Activated CD8-positive, alpha-beta memory T cell treated with anti-CD3 and anti-CD28 coated beads, Interleukin-2, amount 50 U/mL, for 1 hour (primary cell): ENCODE results near the gene KLHL8.

Source experiments
- DNase-seq: peaks from one replicate; pipeline ENCODE4 v3.0.0-alpha.2; 2020; ENCODE audit errors: extremely low read depth

The KLHL8 gene

DNA sequence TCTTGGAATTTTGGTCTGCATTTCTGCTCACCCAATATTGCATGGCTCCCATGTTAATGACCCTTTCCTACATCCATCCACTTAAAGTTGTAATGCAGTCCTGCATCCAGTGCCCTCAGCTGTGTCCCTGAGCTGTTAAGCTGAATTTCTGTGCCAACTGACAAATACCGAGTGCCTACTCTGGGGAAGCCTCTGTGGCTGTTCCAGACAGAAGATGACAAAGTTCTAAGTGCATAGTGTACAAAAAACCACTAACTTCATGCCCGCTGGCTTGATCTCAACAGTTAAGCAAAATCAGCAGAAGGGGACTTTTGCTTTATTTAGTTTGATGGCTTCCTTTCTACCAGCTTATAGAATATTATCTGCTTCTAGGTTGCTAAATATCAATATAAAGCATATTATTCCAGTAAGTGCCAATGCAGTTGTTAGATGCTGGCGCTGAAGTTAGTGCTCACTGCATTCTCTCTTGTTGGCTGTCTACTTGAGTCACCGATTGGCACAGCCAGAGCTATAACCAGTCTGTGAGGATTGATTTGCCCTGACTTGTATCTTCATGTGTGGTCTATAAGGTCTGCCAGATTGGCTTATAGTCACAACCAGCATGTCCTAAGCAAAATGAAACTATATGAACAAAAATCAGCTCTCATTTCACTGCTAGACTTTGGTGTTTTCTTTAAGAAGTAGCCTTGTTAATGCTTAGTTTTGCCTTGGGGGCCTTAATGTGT is 98.9 kb downstream of the KLHL8 start:
- DNase-seq: no peak

DNA sequence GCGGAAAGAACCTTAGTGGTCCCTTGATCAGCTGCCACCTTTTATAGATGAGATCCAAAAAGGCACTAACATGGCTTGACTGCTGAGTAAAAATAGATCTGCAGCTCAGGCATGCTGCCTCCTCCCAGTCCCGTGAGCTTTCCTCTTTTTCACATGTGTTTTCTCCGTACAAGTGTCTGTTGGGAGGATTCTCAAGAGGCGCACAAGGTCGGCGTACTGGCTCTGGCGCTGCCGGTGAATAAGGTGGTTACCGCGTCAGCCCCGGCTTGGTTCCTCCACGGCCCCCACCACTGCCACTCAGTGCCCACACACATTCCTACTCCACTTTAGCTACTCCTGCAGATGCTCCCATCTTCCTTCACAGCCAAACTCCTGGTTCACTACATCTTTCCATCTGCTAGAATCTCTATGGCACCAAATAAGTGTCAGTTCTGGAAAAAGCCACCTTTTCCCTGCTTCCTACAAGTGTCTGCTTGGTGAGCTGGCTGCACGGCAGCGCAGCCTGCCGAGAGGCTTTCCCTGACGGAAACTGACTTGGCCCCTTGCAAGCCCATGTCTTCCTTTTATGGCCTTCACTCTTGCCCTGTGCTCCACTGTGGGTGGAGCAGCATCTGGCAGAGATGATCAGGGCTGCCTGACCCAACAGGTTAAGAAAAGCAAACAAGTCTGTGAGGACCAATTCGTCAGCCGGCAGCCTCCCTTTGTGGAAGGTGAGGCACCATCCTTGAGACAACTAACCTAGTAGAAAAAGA is 99.8 kb downstream of the KLHL8 start:
- no peak for DNase-seq

DNA sequence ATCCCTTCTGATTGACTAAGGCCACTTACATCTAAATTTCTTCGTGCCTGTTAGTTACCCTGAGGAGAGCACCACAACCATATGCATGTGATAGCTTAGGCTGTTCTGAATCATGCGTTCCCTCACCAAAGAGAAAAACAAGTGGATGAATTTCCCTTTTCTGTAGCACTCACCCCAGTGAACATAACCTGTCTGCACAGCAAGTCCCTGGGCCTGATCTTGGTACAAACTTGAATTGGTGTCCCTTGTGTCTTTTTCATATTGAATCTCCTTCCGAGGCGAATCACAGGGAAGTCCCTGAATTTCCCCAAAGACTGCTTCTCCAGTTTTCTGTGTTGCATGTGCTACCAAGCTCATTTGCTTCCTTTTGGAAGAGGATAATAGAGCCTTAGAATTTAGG is 100.4 kb downstream of the KLHL8 start:
- no peak for DNase-seq

DNA sequence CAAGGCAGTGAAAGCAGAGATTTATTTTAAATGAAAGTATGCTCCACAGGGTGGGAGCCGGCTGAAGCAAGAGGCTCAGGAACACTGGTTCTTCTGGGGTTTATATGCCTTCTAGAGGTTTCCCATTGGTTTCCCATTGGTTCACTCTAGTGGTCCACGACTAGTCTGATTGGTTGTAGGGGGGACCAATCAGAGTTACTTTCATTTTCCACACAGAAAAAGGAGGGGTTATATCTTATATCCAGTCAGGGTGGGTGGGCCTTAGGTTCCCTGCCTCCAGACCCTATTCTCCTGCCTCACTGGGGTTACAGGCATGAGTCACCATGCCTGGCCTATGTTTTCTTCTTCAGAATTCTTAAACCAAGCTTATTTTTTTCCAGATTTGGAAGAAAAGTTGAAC is 101.6 kb downstream of the KLHL8 start:
- no peak for DNase-seq

DNA sequence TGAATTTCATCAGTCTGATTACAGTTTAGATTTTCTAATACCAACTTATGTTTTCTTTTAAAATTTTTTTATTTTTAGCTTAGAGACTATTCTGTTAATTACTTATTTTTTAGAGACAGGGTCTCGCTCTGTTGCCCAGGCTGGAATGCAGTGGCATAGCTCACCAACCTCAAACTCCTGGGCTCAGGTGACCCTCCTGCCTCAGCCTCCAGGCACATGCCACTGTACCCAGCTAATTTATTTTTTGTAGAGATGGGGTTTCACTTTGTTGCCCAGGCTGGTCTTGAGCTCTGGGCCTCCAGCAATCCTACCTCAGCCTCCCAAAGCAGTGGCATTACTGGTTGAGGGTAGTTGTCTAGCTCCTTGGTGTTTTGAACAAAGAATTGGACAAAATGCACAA is 102.0 kb downstream of the KLHL8 start:
- no peak for DNase-seq

DNA sequence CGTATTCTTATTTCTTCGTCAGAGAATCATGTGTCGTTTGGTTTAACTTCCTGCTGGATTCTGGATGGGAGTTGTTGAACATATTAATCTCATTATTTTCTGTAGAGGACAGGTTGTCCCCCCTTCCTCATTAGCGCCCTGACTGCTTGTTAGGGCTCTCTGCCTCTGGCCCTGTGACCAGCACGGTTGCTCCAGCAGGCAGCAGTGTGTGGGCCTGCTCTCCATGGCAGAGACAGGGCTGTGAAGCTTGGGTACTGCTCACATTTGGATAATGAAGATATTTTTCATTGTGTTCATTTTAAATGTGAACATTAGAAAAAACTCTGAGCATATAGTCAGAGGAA is 102.7 kb downstream of the KLHL8 start:
- DNase-seq: no peak

DNA sequence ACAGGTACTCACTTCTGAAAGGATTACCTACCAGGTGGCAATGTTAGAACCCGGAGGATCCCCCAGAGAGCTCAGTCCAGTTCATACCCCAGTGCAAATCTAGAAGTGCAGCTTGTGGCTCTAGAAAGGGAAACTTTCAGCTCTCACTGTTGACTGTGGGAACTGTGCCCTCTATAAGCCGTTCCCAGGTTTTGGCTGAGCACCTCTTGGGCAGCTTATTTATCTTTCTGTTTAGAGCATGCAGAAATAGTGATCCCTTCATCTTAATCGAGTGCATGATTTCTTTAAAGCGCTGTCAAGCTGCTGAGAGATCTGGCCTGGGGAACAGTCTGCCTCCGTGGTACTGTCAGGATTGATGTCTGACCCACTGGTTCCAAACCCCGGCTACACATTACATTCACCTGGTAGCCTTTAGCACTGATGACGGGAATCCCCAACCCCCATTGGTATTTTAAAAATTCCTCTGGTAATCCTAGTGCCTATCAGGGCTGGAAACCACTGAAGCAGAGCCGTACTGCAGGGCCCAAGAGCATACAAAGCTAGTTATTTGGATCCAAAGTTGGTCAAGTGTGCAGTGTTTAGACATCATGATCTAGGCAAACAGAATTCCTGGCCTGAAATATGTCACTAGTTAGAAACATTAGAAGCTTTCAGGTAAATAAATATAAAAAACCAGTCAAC is 103.2 kb downstream of the KLHL8 start:
- DNase-seq: no peak

DNA sequence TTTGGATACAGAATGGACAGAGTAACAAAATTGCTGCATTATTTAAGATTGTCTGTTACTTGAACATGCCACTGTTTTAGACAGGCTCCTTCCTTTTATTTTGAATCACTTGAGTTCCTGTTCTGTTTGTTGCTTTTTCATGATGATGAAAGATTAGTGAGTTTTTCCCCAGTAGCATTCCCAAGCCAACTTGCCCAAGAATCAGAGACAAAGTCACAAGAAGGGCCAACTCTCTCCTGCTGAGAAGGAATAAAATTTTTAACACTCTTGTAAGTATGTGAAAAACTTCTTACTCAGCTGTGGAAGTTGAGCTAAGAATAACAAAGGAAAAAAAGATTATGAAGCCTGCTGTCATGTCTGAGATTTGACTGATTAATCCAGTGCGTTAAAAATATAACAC is 104.2 kb downstream of the KLHL8 start:
- DNase-seq: no peak

DNA sequence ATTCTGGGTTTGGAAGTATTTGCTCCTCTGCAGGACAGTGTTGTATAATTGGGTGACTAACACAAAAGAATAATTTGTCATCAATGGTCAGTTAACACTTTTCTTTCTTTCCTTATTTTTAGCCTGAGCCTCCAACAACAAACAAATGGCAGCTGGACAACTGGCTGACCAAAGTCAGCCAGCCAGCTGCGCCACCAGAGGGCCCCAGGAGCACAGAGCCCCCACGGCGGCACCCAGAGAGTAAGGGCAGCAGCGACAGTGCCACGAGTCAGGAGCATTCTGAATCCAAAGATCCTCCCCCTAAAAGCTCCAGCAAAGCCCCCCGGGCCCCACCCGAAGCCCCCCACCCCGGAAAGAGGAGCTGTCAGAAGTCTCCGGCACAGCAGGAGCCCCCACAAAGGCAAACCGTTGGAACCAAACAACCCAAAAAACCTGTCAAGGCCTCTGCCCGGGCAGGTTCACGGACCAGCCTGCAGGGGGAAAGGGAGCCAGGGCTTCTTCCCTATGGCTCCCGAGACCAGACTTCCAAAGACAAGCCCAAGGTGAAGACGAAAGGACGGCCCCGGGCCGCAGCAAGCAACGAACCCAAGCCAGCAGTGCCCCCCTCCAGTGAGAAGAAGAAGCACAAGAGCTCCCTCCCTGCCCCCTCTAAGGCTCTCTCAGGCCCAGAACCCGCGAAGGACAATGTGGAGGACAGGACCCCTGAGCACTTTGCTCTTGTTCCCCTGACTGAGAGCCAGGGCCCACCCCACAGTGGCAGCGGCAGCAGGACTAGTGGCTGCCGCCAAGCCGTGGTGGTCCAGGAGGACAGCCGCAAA is 106.0 kb downstream of the KLHL8 start:
- DNase-seq: no peak

DNA sequence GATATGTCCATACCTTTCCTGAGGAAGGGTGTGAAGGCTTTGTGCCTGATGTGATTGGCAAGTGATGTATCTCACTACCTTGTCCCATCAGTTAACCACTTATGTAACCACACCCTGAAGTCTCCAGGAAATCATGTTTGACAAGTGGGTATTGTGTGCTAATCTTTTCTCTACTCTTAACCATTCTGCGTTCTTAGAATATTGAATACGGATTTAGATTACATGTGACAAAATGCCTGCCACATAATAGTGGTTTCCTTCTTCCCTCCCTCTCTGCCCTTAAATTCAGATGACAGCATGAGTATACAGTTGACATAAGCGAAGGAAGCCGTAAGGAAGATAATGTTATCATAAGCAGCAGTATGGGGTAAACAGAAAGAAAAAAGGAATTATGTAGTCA is 108.4 kb downstream of the KLHL8 start:
- no peak for DNase-seq
